NK-92 treated with Interleukin-12 subunit alpha and Interleukin-12 subunit beta, amount 100 ng/mL, for 24 hours (cell line): Measurements from ENCODE around the gene UBA7.
A peak's percentile ranks its signal among the peaks of the same experiment; 100 is the strongest.

ENCODE experiments used
- DNase-seq: peaks from one replicate; lab custom pipeline; 2025; lab: John Stamatoyannopoulos, UW

Gene UBA7

GRCh38 chr3:49805897-49806701 lies 7.7 kb downstream of the UBA7 start:
- no peak for DNase-seq

- no peak for DNase-seq
Measured at GRCh38 chr3:49805367-49805782, 8.4 kb downstream of the UBA7 start.

DNA sequence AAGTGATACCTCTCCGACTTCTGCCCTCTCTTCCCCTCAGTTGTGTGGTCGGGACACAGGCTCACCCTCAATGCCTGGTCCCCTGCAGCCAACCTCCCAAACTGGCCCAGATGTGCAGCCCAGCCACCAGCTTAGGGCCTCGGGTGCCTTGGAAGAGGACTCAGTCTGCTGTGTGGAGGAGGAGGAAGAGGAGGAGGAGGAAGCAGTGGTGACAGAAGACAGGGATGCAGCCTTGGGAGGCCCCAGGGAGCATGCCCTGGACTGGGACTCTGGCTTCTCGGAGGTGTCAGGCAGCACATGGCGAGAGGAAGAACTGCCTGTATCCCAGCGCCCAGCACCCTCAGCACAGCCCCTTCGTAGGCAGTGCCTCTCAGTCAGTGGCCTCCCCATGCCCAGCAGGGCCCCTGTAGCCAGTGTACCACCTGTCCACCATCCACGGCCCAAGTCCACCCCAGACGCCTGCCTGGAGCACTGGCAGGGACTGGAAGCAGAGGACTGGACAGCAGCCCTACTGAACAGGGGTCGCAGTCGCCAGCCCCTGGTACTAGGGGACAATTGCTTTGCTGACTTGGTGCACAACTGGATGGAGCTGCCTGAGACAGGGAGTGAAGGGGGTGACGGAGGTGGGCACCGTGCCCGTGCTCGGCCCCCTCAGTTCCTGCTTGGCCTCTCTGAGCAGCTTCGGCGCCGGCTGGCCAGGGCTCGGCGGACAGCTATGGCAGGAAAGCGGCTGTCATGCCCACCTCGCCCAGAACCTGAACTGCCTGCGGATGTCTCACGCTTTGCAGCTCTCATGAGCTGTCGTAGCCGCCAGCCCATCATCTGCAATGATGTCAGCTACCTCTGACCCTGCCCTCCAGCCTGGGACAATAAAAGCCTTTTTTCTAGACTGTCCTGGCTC lies 9.4 kb downstream of the UBA7 start:
- no peak for DNase-seq

DNA sequence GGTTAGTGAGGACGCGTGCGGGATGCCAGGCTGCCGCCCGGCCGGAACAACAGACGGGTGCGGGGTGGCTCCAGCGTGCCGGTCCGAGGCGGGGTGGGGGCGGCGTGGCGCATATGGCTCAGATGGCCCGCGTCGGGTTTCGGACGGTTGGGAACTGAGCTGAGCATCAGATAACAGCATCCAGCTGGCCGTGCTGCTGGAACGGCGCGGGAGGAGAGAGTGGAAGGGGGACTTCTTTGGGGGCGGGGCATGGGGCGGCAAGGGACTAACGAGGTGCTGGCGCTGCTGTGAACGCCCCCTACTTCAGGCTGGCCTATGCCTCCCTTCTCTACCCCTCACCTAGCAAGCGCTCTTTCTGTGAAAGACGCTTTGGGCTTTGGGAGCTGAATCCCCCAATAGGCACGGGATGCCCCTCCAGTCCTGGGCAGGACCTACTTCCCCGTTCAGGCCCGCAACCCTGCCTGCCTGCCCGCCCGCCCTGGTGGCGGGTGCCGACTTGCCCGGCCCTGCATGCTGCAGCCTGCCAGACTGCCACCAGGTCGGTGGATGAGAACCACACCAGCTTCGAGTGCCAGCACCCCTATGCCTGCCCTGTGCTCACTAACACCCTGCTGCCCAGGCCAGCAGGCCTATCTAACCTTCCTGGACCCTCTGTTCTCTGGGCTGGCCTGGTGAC lies 10.2 kb downstream of the UBA7 start:
- no peak for DNase-seq

DNA sequence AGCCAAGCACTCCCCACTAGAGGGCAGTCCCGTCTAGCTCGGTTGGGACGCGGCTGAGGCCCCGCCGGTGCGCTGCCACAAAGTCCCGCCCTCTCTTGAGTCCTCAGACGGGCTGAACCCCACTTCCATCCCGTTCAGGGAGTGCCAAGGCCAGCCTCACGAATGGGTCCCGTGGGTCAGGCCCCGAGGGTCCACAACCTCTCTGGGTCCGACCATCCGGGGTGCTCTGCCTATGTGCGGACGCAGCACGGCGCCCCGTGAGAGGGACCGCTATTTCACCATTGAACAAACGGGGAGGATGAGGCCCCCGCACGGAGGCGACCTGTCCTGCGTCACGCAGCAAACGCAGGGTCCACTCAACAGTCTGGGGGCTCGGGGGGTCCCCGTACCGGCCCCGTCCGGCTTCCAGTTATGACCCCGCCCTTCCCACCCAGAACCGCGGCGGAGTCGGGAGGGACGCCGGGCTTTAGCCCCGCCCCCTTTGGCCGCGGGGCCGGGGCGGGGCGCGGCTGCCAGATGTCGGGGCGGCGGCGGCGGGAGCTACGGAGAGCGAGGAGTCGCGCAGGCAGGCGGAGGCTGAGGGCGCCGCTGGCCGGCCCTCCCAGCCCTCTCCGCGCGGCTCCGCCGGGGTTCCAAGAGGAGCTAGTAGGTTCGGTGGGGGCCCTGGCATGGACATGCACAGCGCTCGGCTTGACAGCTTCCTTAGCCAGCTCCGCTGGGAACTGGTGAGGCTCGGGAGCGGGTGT lies 10.9 kb downstream of the UBA7 start, which contains the start of gene INKA1:
Gene INKA1, plus strand, starts transcription at position 543 of the 746 bp plus-strand sequence. Its CDS starts 132 bp downstream, at position 675.
- peak; percentile 57 for DNase-seq

- DNase-seq = no peak
Measured at GRCh38 chr3:49801160-49801559, 12.6 kb downstream of the UBA7 start.

DNA sequence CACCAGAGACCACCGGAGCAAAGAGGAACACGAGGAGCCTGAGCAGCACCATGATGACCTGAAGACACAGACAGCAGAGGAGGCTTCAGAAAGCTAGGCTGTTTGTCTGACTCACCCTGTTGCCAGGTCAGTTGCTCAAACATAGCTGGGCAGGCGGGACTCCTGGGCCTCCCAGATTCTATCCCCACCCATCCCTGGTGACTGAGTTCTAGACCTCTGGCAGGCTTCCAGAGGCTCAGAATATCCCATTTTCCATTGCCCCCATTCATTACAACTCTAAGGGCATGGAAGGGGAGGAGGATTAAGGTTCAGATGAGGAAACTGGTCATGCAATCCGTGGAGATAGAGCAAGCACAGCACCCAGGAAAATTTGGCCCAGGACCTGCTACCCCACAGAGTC lies 14.0 kb downstream of the UBA7 start, which contains the start of gene CDHR4:
Gene CDHR4, minus strand, starts transcription at position 113 of the 400 bp plus-strand sequence. Its CDS starts 61 bp downstream, at position 52.
- no peak for DNase-seq

DNA sequence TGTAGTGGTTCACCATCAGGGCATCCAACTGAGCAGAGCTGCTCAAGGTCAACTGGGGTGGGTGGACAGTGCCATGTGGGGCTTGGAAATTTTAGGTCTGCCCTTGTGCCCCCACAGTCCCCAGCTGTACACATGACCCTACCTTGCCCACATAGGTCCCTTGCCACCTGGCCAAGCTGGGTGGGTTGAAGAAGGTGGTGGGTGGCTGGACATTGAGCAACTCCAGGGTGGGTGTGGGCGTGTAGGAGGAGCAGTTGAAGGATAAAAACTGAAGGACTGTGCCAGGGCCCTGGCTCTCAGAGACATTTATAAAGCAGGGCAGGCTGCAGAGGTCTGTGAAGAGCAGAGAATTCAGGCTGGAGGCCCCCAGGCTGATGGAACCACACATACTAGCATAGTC lies 14.6 kb downstream of the UBA7 start:
- DNase-seq = no peak

- DNase-seq = no peak
Measured at GRCh38 chr3:49794926-49795905, 18.5 kb downstream of the UBA7 start.

GRCh38 chr3:49794431-49794830 lies 19.3 kb downstream of the UBA7 start:
- no peak for DNase-seq

DNA sequence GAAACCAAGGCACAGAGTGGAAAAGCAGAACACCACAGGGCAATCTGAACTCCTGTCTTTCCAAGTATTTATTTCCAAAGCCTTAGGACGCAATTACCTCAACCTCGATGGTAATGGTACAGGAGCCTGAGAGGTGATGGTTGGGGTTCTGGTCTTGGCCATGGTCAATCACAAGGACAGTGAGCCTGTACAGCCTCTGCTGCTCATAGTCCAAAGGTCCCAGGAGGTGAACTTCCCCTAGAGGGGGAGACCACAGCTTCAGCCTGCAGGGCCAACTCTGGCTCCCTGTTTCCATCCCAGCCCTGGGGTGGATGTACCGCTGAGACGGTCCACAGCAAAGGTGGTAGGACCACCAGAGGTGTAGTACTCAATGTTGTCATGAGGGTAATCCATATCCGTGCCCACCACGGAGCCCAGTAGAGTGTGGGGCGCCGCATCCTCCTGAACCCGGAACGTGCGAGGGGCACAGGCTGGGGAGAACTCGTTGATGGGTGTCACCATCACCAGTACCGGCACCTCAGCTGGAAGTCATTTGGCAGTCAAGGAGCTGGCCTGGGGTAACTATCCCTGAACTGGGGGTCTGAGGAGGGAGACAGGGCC lies 20.2 kb downstream of the UBA7 start:
- DNase-seq = no peak

GRCh38 chr3:49792371-49793150 lies 21.2 kb downstream of the UBA7 start:
- DNase-seq = no peak

DNA sequence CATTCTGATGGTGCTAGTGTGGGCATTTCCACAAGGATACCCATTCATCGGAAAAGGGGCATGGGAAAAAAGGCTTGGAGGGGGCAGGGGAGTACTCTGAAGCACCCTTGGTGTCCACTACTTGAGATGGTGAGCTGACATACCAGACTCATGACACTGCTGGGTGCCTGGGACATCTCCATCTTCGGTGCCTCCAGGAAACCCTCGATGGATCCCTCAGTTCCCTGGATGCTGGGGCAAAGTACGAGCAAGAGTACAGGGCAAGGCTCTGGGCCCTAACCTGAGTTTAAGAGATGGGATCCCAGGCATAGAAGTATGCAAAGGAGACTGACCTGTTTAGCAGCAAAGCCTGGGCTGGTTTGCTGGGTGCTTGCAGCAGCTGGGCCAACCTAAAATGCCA lies 22.2 kb downstream of the UBA7 start:
- no peak for DNase-seq

GRCh38 chr3:49790626-49791411 lies 22.9 kb downstream of the UBA7 start:
- DNase-seq = no peak

GRCh38 chr3:49788056-49788455 lies 25.7 kb downstream of the UBA7 start:
- DNase-seq = no peak

DNA sequence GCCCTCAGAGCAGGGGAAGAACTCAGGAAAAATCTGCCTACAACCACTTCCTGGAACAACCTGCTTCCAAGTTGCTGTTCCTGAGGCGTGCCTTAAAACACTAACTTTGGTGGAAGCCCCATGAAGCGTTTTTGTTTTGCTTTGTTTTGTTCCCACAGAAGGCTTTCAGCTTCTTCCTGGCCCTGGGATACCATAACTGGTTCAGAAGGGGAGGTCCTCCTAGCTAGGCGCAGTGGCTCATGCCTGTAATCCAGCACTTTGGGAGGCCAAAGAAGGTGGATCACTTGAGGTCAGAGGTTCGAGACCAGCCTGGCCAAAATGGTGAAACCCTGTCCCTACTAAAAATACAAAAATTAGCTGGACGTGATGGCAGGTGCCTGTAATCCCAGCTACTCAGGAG lies 26.2 kb downstream of the UBA7 start:
- no peak for DNase-seq

DNA sequence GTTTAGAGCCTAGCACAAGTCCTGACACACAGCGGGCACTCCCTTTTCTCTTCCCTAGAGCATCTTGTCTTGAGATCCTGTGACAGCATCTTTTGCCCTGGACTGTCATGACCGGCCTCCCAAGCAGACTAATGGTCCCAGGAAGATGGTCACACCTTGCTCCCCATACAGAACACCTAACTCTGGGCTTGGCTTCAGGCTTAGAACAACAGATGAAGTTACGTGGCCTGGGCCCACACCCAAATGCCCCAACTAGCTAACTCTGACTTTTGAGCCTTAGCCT lies 26.6 kb downstream of the UBA7 start:
- no peak for DNase-seq

GRCh38 chr3:49786357-49787181 lies 27.2 kb downstream of the UBA7 start, which contains the start of gene IP6K1:
IP6K1 (minus strand) TSS chr3:49786542; CDS start chr3:49748040, 38,502 bp downstream.
- peak; percentile 98 for DNase-seq
